Measurements from ENCODE around the gene GSTM4. TPM values are rescaled to one million over a fixed set of nuclear protein-coding genes. Genes with fewer than 3 reads are reported as not detected.

GSTM4 gene
- total and polyA plus RNA-seq, 9 of the 15 experiments (the other 6 are each of a cell fraction or from before 2014, with no cell fraction given) = 18.8 to 53.4 (median 38.8) TPM

GRCh38 chr1:109655615-109656519 is at the start of gene GSTM4 (continued):
- TF ChIP-seq ERF (CRISPR knock-in tag; IDR thresholded peaks at IDR 0.05) = peak; percentile 28; the same call in 1 of the 2 replicates
- TF ChIP-seq, protein P1, sequence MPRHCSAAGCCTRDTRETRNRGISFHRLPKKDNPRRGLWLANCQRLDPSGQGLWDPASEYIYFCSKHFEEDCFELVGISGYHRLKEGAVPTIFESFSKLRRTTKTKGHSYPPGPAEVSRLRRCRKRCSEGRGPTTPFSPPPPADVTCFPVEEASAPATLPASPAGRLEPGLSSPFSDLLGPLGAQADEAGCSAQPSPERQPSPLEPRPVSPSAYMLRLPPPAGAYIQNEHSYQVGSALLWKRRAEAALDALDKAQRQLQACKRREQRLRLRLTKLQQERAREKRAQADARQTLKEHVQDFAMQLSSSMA (CRISPR knock-in tag; IDR thresholded peaks at IDR 0.05) = no peak
- TF ChIP-seq, protein P2, sequence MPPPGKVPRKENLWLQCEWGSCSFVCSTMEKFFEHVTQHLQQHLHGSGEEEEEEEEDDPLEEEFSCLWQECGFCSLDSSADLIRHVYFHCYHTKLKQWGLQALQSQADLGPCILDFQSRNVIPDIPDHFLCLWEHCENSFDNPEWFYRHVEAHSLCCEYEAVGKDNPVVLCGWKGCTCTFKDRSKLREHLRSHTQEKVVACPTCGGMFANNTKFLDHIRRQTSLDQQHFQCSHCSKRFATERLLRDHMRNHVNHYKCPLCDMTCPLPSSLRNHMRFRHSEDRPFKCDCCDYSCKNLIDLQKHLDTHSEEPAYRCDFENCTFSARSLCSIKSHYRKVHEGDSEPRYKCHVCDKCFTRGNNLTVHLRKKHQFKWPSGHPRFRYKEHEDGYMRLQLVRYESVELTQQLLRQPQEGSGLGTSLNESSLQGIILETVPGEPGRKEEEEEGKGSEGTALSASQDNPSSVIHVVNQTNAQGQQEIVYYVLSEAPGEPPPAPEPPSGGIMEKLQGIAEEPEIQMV (tag; conservative IDR thresholded peaks at IDR 0.05; ENCODE audit: low read depth) = no peak
- TF ChIP-seq TEAD1 (CRISPR knock-in tag; IDR thresholded peaks at IDR 0.05) = no peak
- TF ChIP-seq MTF1 (CRISPR knock-in tag; IDR thresholded peaks at IDR 0.05; ENCODE audit: borderline replicate concordance) = no peak
- peak; percentile 90 for TF ChIP-seq TFAP4 (CRISPR knock-in tag; IDR thresholded peaks at IDR 0.05; ENCODE audit: borderline replicate concordance)
- peak; percentile 60; the same call in 1 of the 2 replicates for TF ChIP-seq ZBTB9 (CRISPR knock-in tag; IDR thresholded peaks at IDR 0.05)
- no peak for TF ChIP-seq TSC22D4 (tag; IDR thresholded peaks at IDR 0.05)
- TF ChIP-seq HOXB6 (CRISPR knock-in tag; IDR thresholded peaks at IDR 0.05; ENCODE audit: borderline replicate concordance) = no peak
- TF ChIP-seq BRF2 (IDR thresholded peaks at IDR 0.05; ENCODE audit: borderline replicate concordance, insufficient read depth, insufficient read length) = no peak
- TF ChIP-seq KDM1A (IDR thresholded peaks at IDR 0.05) = no peak
- no peak for TF ChIP-seq ZNF398 (CRISPR knock-in tag; IDR thresholded peaks at IDR 0.05)
- no peak for TF ChIP-seq ZNF12 (CRISPR knock-in tag; IDR thresholded peaks at IDR 0.05)
- no peak for TF ChIP-seq MCM2 (IDR thresholded peaks at IDR 0.05; ENCODE audit: low read depth)

Data from K562 (cell line).